ENCODE data around the gene RARRES2. TPM values are rescaled to one million over a fixed set of nuclear protein-coding genes. Genes with fewer than 3 reads are reported as not detected.
A peak's percentile ranks its signal among the peaks of the same experiment; 100 is the strongest.

The RARRES2 gene
- total RNA-seq, 2 donors from 2014 or later, result not detected

GRCh38 chr7:150371131-150371995 is 29.9 kb upstream of the RARRES2 start:
- H3K27me3 Mint-ChIP-seq, result no peaks in the 10 kb centered on the region
- H3K4me3 Mint-ChIP-seq, result no peak overlapping the region
- peaks cover 15% of the 10 kb centered on the region for H3K4me1 Mint-ChIP-seq

DNA sequence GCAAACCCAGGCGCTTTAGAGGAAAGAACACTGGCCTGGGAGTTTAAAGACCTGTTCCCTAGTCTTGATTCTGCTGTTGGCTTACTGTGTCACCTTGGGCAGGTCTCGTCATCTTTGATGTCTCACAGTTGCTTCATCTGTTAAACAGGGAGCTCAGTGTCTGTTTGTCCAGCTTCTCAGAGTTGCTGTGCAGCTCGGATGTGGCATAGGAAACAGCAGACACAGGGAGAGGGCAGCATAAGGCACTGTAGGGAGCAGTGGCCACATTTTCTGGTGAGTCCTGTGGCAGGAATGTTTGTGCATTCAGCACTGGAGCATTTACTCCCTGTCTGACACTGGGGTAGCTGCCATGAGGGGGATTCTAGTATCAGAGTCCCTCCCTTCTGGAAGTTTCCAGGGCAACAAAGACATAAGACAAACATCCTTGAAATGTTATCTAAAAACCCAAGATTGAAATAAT is 29.2 kb upstream of the RARRES2 start:
- Mint-ChIP-seq H3K36me3 (ENCODE audit: low read depth) (peaks cover 32% of the 10 kb centered on the region), H3K9me3 (no peaks in the 10 kb centered on the region), H3K4me1 (peaks cover 8% of the 10 kb centered on the region), H3K27ac (no peak overlapping the region), H3K27me3 (no peaks in the 10 kb centered on the region), H3K4me3 (peak overlapping the region; percentile 90)
- ATAC-seq (replicated peaks), result no peak

More at GRCh38 chr7:150371131-150371995, 29.9 kb upstream of the RARRES2 start:
- H3K27ac Mint-ChIP-seq, result no peak overlapping the region
- H3K36me3 Mint-ChIP-seq (ENCODE audit: low read depth), result peaks cover 32% of the 10 kb centered on the region
- H3K9me3 Mint-ChIP-seq, result no peaks in the 10 kb centered on the region
- ATAC-seq (replicated peaks), result no peak

DNA sequence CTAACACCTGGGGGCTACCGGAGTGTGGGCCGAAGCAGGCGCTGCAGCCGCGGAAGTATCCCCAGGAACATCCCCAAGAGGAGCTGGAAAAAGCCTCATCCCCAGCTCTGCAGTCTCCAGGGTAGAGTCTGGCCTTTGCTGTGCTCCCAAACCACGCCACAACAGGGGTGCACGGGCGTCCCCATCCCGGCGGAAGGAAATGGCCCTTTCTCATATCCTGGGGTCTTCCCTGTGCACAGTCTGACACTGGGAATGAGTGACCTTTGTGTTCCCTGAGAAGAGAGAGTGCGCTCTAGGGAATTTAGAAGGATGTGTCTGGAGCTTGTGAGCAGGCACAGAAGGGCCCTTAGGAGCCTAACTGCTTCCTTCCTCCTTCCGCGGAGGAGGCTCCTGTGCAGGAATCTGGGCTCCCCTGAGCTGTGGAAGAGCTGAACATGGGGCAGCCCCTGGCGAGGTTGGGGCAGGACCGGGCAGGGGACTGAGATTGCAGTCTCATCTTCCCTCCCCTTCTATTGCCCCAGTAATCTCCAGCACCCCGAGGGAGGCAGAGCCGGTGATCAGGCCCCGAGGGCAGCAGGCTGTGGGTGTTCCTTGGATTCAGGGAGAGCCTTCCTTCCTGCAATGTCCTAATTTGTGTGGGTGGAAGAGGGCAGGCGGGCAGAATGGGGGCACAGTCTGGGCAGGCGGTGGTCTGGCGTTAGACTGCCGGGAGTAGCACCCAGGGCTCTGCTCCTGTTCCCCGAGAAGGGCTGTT is 28.5 kb upstream of the RARRES2 start:
- Mint-ChIP-seq H3K27ac (peak overlapping the region; percentile 94), H3K9me3 (no peaks in the 10 kb centered on the region), H3K27me3 (no peaks in the 10 kb centered on the region), H3K4me1 (peaks cover 7% of the 10 kb centered on the region), H3K36me3 (ENCODE audit: low read depth) (peaks cover 32% of the 10 kb centered on the region), H3K4me3 (peak overlapping the region; percentile 90)
- no peak for ATAC-seq (replicated peaks)

- Mint-ChIP-seq H3K27me3 (no peaks in the 10 kb centered on the region), H3K27ac (peak overlapping the region; percentile 94), H3K4me1 (peaks cover 7% of the 10 kb centered on the region), H3K36me3 (ENCODE audit: low read depth) (peaks cover 26% of the 10 kb centered on the region), H3K9me3 (no peaks in the 10 kb centered on the region), H3K4me3 (peak overlapping the region; percentile 90)
- peak; percentile 61 for ATAC-seq (replicated peaks)
These were observed 27.7 kb upstream of the RARRES2 start for GRCh38 chr7:150368884-150369747.

DNA sequence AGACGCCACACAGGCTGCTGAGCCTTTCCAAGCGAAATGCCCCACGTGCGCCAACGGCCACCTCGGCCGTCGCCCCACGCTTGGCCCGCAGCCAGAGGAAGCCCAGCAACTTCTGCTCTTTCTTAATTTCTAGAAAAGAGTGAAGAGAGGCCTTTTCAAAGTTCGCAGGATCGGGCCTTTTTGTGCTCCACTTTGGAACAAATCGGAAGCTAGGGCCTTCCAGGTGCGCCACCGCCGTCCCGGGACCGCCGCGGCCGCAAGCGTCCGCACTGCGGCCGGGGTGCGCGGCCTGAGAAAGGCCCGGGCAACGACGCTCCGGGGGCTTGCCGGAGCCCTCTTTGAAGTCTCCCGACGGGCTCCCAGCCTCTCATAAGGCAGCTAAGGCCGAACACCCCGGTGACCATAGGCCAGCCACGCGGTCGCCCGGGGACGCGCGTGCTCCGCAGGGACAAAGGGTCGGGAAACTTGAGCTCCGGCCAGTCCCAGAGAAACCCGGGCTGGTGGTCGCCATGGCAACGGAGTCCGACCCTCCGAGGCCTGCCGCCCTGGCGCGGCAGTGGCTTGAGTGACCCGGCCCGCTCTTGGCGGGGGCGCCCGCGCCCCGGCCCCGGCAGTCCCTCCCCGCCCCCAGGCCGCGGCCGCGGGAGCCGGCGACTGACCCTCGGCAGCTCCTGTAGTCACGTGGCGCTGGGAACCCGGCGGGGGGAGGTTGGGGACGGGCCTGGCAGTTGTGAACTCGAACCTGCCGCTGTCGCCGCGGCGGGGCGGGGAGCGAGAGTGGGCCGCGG is 26.9 kb upstream of the RARRES2 start, which contains the start of gene REPIN1:
TSS of gene REPIN1 (plus strand) at position 727 of the 788 bp plus-strand sequence. CDS start 890 bp downstream, outside the sequence.
- Mint-ChIP-seq H3K27ac (peak within 1 kb of the TSS; percentile 94), H3K4me3 (peak within 1 kb of the TSS; percentile 90), H3K27me3 (no peaks in the 10 kb centered on the region), H3K36me3 (ENCODE audit: low read depth) (peaks cover 19% of the 10 kb centered on the region), H3K9me3 (no peaks in the 10 kb centered on the region), H3K4me1 (peaks cover 4% of the 10 kb centered on the region)
- peak; percentile 76 for ATAC-seq (replicated peaks)

DNA sequence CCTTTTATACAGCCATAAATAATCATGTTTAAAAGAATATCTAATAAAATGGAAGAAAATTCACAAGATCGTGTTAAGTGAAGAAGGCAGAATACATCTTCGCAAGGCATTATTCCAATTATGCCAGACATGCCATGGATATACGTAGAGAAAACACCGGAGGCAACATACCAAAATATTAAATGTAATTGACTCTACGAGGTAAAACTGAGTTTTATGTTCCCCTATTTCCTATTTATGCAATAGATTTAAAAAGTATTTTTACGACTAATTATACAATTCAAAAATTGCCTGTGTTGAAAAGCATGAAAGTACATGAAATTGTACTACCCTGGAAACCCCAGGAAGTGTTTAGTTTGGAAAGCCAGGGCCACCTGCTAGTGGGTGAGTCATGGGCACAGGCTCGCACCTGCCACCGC is 26.3 kb upstream of the RARRES2 start:
- Mint-ChIP-seq H3K27me3 (no peaks in the 10 kb centered on the region), H3K4me3 (peak overlapping the region; percentile 90), H3K27ac (peak overlapping the region; percentile 88), H3K9me3 (no peaks in the 10 kb centered on the region), H3K36me3 (ENCODE audit: low read depth) (peaks cover 13% of the 10 kb centered on the region), H3K4me1 (peaks cover 4% of the 10 kb centered on the region)
- ATAC-seq (replicated peaks), result no peak

DNA sequence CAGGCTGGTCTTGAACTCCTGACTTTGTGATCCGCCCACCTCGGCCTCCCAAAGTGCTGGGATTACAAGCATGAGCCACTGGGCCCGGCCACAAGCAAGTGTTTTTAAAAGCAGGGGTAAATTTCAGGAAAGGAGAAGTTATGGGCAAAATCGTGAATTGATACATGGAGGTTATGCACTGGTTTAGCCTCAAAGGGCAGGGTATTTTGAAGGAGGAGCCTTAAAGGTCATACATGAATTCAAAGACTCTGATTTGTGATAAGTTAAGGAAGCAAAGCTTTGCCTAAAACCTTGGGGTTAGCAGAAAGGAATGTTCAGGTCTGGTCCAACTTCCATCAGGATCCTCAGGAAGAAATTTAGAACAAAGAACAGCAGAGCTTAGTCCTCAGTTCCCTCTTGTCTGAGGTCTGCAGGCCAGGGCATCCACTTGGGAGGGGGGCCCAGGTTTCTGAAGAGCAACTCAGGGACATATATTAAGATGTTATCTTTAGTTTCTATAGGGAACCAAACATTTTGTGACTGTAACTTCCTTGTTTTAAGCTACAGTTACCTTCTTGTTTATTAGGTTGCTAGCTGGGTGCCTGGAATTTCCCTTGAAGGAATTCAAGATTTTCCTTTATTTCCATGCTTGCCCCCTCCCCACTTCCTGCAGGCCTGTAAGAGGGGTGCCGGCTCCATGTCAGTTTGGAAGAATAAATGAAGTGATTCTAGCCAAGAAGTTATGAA is 24.4 kb upstream of the RARRES2 start:
- no peaks in the 10 kb centered on the region for H3K27me3 Mint-ChIP-seq
- no peaks in the 10 kb centered on the region for H3K9me3 Mint-ChIP-seq
- H3K27ac Mint-ChIP-seq, result peak overlapping the region; percentile 28
- peaks cover 10% of the 10 kb centered on the region for H3K36me3 Mint-ChIP-seq (ENCODE audit: low read depth)
- no peak overlapping the region for H3K4me3 Mint-ChIP-seq
- peaks cover 3% of the 10 kb centered on the region for H3K4me1 Mint-ChIP-seq
- no peak for ATAC-seq (replicated peaks)

GRCh38 chr7:150365194-150365593 is 23.8 kb upstream of the RARRES2 start:
- Mint-ChIP-seq H3K4me3 (no peak overlapping the region), H3K4me1 (peaks cover 1% of the 10 kb centered on the region), H3K27me3 (no peaks in the 10 kb centered on the region), H3K27ac (no peak overlapping the region), H3K9me3 (no peaks in the 10 kb centered on the region), H3K36me3 (ENCODE audit: low read depth) (peaks cover 10% of the 10 kb centered on the region)
- ATAC-seq (replicated peaks), result no peak

GRCh38 chr7:150363872-150364271 is 22.4 kb upstream of the RARRES2 start:
- Mint-ChIP-seq H3K9me3 (no peaks in the 10 kb centered on the region), H3K4me3 (no peak overlapping the region), H3K36me3 (ENCODE audit: low read depth) (peaks cover under 1% of the 10 kb centered on the region), H3K27me3 (no peaks in the 10 kb centered on the region), H3K27ac (no peak overlapping the region), H3K4me1 (peaks cover 13% of the 10 kb centered on the region)
- no peak for ATAC-seq (replicated peaks)

DNA sequence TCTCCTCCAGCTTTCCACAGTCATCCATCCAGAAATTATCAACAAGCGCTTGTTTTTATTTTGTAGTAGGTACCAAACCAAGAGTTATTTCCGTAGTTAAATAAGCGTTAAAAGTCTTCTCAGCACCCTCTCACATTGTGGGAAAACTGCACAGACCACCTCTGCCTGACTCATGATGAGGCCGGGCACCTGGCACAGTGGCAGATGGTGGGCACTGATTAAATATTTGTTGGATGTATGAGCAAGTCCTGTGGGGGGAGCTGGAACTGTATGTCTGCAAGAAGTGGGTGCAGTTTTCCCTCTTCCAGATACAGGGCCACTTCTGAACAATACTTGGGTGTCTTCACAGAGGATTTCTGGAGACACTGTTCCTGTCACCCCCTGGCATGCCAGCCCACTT is 21.9 kb upstream of the RARRES2 start:
- Mint-ChIP-seq H3K4me1 (peaks cover 13% of the 10 kb centered on the region), H3K9me3 (no peaks in the 10 kb centered on the region), H3K27me3 (no peaks in the 10 kb centered on the region), H3K27ac (no peak overlapping the region), H3K36me3 (ENCODE audit: low read depth) (no peaks in the 10 kb centered on the region), H3K4me3 (no peak overlapping the region)
- ATAC-seq (replicated peaks), result no peak

DNA sequence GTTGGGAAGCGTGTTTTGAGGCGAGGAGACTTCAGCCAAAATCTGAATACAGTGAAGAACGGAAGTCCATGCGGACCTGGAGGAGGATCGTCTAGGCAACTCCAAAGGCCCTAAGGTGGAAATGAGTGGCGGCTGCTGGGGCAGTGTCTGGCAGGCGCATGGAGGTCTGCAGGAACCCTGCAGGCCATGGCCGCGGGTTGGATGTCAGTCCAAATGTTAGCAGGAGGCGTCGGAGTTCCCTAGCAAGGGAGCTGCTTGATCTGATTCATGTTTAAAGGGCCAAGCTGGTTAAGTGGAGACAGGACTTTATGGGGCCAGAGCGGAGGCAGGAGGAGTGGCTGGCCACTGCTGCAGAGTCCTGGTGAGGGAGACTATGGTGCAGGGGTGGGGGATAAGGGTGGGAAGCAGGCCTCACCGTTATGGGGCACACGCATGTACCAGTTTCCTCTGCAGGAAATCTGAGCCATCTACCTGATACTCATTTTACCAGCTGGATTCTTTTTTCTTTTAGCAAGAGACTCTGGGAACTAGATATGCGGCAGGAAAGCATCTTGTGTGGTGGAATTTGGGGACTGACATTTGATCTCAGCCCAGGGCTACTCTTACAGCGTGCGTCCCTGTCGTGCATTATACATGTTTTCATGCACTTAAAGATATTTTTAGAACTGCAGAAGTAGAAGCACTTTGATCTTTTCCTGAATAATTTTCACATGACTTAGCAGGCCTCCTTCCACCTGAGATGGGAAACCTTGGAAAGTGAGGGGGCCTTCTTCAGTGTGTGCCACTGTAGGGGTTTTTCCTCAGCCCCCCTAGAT is 20.6 kb upstream of the RARRES2 start:
- Mint-ChIP-seq H3K27ac (no peak overlapping the region), H3K4me3 (no peak overlapping the region), H3K27me3 (no peaks in the 10 kb centered on the region), H3K4me1 (peaks cover 19% of the 10 kb centered on the region), H3K9me3 (no peaks in the 10 kb centered on the region), H3K36me3 (ENCODE audit: low read depth) (no peaks in the 10 kb centered on the region)
- ATAC-seq (replicated peaks), result no peak

DNA sequence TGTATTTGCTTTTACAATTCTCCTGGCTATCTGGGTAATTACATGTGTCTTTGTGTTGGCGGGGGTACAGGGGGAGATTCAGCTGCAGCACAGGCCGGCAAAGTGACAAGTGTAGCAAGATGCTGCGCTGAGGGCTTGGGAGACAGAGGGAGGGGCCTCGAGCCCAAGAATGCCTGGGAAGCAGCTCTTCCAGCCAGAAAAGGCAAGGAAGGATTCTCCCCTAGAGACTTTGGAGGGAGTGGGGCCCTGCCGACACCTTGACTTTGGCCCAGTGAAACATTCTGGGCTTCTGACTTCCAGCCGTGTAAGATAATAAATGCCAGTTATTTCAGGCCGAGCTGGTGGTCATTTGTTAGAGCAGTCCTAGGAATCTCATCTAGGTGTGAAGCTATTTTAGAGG is 20.0 kb upstream of the RARRES2 start:
- Mint-ChIP-seq H3K27ac (no peak overlapping the region), H3K4me3 (no peak overlapping the region), H3K36me3 (ENCODE audit: low read depth) (no peaks in the 10 kb centered on the region), H3K27me3 (no peaks in the 10 kb centered on the region), H3K9me3 (no peaks in the 10 kb centered on the region), H3K4me1 (peaks cover 19% of the 10 kb centered on the region)
- ATAC-seq (replicated peaks), result no peak
